Muscle layer of duodenum (tissue), 2 donors: ENCODE measurements around the gene UNCX.

Experiments
- H3K27ac ChIP-seq: one replicate; pipeline ENCODE4 v1.7.0; 2013; ENCODE audit warnings: mild to moderate bottlenecking, low read length
- H3K27me3 ChIP-seq: one replicate; pipeline ENCODE4 v1.7.0; 2013; ENCODE audit warnings: low read depth, mild to moderate bottlenecking, control low read depth, low read length
- H3K36me3 ChIP-seq, 2 donors: one replicate each; pipeline ENCODE4 v1.7.0; 2013; ENCODE audit warnings: low read length in 2 of 2, control low read depth in 1 of 2, mild to moderate bottlenecking in 1 of 2; ENCODE audit not compliant: insufficient read depth in 2 of 2, control insufficient read depth in 1 of 2
- H3K4me1 ChIP-seq, 2 donors: one replicate each; pipeline ENCODE4 v1.7.0; 2013; ENCODE audit warnings: low read length in 2 of 2, mild to moderate bottlenecking in 2 of 2, control low read depth in 1 of 2, moderate library complexity in 1 of 2; ENCODE audit not compliant: insufficient read depth in 2 of 2, control insufficient read depth in 1 of 2
- H3K4me3 ChIP-seq, 2 donors: one replicate each; pipeline ENCODE4 v1.7.0; 2013; ENCODE audit warnings: low read length in 2 of 2, low read depth in 1 of 2, mild to moderate bottlenecking in 1 of 2
- H3K9me3 ChIP-seq, 2 donors: one replicate each; pipeline ENCODE4 v1.7.0; 2013; ENCODE audit warnings: low read length in 2 of 2, control low read depth in 1 of 2, mild to moderate bottlenecking in 1 of 2; ENCODE audit not compliant: control insufficient read depth in 1 of 2
- donor health status: healthy.

UNCX gene

DNA sequence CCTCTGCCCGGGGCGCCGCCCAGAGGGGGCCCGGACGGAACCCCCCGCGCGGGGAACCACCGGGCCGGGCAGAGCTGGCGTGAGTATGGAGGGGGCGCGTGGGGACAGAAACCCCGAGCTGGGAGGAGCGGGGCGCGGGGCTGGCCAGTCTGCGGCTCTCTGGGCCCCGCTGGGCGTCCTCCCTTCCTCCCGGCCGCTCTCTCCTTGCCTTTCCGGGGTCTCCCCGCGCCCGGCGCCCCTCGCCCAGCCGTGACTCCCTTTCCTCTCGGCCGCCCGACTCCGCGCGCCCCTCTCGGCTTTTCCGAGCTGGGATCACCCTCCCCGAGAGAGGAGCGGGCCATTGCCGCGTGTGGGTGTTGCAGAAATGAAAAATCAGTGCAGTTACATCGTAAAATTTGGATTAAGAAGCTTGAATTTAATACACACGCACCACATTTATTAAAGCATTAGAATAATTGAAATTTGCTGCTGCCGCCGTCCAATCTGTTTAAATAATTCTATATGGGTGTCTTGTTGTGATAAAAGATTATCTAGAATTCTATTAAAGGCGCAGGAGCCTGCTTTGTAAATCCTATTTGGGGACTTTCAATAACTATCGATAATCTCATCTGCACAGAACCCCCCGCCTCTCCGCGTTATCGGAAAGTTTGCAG lies 9.1 kb downstream of the UNCX start:
- peaks cover 0 to 20% of the 10 kb centered on the region in 2 donors for H3K4me1 ChIP-seq
- no peak overlapping the region for H3K4me3 ChIP-seq
- no peak overlapping the region for H3K27ac ChIP-seq
- peaks cover 64% of the 10 kb centered on the region for H3K27me3 ChIP-seq
- H3K9me3 ChIP-seq = no peaks in the 10 kb centered on the region
- no peaks in the 10 kb centered on the region for H3K36me3 ChIP-seq

DNA sequence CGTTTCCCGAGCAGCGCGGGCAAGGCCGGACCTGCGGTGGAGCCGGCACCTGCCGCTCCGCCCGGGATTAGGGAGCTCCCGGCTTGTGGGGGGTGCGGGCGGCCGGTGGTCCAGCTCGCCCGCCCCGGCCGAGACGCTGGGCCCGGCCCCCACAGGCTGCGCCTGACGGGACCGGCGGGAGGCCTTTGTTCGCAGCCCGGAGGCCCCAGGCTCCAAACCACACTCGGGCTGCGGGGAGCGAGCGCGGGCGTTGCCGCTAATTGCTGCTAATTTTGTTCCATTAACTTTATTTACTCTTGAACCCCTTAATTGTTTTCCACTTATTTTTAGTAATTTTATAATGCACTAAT lies 9.6 kb downstream of the UNCX start:
- Histone ChIP-seq H3K27ac (no peak overlapping the region), H3K27me3 (peaks cover 65% of the 10 kb centered on the region)

DNA sequence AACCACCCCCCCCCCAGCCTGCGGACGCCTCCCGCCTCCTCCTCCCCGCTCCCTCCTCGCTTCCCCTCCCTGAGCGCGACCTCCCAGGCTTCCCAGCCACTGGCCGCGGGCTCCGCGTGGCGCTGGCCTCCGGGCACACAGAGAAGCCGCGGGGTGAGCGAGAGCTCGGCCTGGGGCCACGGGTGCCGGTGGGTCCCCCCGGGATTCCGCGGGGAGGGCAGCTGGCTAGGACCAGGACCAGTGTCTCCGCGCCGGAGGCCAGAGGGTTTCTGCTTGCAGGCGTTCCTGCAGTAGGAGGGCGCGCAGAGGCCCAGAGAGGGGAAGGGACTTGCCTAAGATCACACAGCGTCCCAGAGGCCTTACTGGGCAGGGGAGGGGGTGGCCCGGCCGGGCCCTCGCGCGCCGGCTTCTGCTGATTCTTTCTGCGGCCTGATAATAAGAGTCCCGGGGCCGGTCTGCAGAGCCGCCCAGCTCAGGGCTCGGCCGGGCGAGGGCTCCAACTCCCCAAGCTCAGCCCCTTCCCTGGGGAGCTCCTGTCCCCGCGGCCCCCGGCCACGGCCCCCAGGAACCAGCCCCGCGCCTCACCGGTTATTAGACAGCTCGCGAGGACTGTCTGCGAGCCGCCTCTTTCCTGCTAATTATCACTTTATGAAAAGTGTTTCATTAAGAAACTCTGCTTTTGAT lies 10.1 kb downstream of the UNCX start:
- H3K9me3 ChIP-seq = no peaks in the 10 kb centered on the region
- H3K36me3 ChIP-seq = no peaks in the 10 kb centered on the region
- H3K4me1 ChIP-seq = peaks cover 0 to 25% of the 10 kb centered on the region in 2 donors
- peaks cover 65% of the 10 kb centered on the region for H3K27me3 ChIP-seq
- H3K4me3 ChIP-seq = no peak overlapping the region
- H3K27ac ChIP-seq = no peak overlapping the region

More for the DNA sequence above, 9.6 kb downstream of the UNCX start:
- peaks cover 0 to 20% of the 10 kb centered on the region in 2 donors for H3K4me1 ChIP-seq
- no peak overlapping the region for H3K4me3 ChIP-seq
- H3K36me3 ChIP-seq = no peaks in the 10 kb centered on the region
- H3K9me3 ChIP-seq = no peaks in the 10 kb centered on the region

DNA sequence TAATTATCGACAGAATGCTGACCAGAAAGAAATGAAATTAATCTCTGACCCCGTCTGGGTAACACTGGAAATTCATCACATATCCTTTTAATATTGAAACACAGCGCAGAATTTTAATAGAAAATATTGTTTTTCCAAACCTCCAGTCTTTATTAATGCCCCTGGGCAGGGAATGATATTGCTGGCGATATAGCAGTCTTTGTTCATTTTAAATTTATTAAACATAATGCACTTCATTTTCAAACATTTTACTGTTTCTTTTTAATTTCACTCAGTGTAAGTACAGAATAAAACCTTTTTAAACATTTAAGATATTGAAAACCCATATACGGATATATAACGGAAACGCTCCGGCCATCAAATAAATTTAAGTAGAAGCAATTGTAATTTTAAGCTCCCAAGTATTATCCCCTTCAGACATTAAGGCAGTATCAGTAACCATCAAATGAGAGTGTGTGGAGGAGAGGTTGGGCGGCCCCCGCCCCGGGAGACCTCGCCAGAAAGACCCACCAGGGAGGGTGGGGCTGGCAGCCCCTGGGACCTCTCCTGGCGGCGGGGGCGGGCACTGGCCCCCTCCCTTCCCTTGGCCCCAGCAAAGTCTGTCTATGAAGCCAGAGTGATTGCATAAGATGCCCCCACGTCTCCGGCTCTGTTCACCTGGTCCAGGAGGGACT lies 10.8 kb downstream of the UNCX start:
- no peaks in the 10 kb centered on the region for H3K9me3 ChIP-seq
- H3K4me3 ChIP-seq = no peak overlapping the region
- no peak overlapping the region for H3K27ac ChIP-seq
- peaks cover 0 to 30% of the 10 kb centered on the region in 2 donors for H3K4me1 ChIP-seq
- H3K27me3 ChIP-seq = peaks cover 69% of the 10 kb centered on the region
- H3K36me3 ChIP-seq = no peaks in the 10 kb centered on the region

DNA sequence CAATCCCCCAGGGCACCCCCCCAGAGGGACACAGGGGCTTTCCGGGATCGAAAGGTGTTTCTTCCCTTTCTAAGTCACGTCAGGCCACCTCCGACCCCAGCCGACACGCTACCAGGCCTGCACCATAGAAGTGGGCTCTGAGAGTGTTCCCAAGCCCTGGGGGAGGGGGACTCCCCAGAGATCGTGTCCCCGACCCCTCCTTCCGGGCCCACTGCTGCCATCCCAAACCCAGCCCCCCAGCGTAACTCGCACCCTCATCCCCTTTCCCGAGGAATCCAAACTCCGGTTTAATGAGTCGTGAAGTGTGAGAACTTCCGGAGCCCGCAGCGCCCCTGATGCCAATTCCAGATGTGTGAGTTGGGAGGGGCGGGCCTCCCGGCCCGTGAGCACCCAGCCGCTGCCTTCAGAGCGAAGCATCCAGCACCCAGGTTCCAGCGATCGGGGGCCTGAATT lies 11.3 kb downstream of the UNCX start:
- Histone ChIP-seq H3K4me1 (peaks cover 0 to 31% of the 10 kb centered on the region in 2 donors), H3K9me3 (no peaks in the 10 kb centered on the region), H3K4me3 (no peak overlapping the region), H3K36me3 (no peaks in the 10 kb centered on the region), H3K27ac (no peak overlapping the region), H3K27me3 (peaks cover 74% of the 10 kb centered on the region)

DNA sequence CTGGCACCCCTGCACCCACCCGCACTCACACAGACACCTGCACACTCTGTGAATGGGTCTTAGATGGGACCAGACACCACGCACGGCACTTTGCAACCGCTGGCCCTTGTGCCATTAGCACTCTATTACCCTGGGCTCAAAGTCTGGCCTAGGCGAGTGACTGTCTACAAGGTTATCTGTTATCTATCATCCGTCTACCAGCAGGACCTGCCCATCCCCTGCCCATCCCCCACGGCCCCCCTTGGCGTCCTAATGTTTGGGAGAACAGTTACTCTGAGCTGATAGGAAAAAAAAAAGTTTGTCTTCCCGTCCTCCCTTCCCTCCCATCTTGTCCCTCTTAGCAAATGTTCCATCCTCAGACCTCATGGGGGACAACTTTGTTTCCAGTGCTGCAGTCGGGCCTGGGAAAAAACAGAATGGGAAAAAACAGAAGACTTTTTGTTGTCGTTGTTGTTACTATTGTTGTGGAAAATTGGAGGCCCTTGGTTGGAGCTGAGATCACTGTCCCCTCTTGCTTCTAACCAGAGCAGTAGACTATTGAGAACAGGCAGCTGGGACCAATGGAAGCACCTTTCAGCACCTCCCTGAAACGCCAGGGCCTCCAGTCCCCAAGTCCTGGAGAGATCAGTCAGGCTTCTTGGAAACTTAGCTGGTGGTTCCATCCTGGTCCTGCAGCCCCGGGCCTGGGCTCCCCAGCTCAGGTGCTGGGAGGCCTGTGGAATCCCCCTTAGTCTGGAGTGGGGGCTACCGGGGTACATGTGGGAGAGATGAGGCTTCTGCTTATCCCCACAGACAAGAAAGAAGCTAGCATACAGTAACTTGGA lies 12.2 kb downstream of the UNCX start:
- H3K9me3 ChIP-seq = no peaks in the 10 kb centered on the region
- no peak overlapping the region for H3K27ac ChIP-seq
- no peaks in the 10 kb centered on the region for H3K36me3 ChIP-seq
- H3K4me1 ChIP-seq = peaks cover 0 to 31% of the 10 kb centered on the region in 2 donors
- H3K4me3 ChIP-seq = no peak overlapping the region
- H3K27me3 ChIP-seq = peaks cover 76% of the 10 kb centered on the region

DNA sequence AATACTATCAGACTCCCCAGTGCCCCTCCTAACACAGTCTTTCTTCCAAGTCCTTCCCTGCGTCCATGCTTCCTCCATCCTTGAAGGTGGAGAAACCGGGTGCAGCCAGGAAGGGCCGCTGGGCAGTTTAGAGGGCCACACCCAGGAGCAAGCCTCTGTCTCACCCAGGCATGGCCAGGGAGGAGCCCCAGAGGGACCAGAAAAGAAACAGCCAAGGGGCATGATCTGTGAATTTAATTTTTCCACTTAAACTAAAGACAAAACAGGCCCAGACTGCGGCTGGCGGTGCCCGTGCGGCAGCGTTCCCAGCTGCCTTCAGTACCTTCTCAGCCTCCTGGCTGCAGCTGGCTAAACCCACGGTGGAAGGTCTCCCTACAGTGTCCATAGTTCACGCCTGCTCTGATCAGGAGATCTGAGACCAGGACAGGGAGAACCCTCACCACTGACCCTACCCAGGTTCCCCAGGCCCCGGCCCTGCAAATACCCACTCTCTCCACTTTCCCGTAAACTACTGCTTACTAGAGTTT lies 12.9 kb downstream of the UNCX start:
- Histone ChIP-seq H3K27ac (no peak overlapping the region), H3K36me3 (no peaks in the 10 kb centered on the region), H3K9me3 (no peaks in the 10 kb centered on the region), H3K27me3 (peaks cover 73% of the 10 kb centered on the region), H3K4me1 (peaks cover 0 to 31% of the 10 kb centered on the region in 2 donors), H3K4me3 (no peak overlapping the region)

DNA sequence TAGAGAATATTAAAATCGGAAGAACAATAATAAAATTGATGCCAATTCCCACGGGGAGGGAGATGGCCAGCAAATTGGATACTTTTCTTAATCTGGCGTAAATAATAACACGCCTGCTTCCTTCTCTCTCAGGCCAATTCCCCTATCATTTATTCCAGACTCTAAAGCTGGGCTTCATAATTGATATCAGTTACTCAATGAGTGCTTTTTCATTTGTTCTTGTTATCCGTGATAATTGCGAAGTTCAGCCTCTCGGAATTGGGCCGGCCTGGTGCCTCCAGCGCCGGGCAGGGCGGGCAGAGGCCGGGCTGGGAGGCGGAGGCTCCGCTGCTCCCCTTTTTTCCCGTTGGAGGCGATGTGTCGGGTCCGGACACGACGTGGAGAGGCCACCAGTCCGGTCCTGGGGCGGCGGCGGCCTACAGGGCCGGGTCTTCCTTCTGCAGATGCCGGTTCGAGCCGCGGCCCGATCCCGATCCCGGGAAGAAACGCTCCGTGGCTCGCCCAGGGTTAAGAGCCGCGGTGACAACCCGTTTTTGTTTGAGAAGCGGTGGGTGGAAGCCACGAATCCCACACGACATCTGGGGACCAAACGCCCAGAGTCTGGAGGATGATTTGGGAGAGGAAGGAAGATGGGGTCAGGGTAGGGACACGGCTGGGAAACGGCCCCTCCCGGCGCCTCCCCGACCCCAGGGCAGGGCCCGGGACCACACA lies 13.6 kb downstream of the UNCX start:
- Histone ChIP-seq H3K36me3 (no peaks in the 10 kb centered on the region), H3K27me3 (peaks cover 77% of the 10 kb centered on the region), H3K27ac (no peak overlapping the region), H3K9me3 (no peaks in the 10 kb centered on the region), H3K4me1 (peaks cover 0 to 26% of the 10 kb centered on the region in 2 donors), H3K4me3 (no peak overlapping the region)

DNA sequence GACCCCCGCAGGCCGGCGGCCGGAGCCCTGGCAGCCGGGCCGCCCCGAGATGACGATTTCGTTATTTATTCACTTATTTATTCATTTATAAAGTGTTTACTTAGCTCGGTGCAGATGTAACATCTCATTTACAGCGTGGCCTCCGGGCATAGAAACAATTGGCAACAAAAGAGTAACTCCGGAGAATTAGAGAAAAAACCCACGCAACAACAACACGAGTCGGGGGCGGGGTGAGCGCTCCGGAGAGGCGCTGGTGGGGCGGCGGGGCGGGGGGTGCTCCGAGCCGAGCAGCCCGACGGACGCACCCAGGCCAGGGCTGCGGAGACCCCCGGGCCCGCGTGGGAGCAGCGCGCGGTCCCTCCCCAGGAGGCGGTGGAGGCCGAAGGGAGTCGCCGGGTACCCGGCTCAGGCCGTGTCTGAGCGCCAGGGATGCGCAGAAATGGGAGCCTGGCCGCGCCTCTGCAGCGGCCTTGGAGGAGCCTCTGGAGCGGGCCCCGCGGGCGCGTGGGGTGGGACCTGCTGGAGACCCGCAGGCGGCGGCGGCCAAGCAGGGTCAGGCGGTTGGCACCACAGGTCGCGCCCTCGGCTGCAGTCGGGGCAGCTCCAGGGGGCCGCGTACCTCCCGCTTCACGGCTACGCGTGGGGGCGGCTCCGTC lies 14.3 kb downstream of the UNCX start:
- H3K4me1 ChIP-seq = peaks cover 0 to 24% of the 10 kb centered on the region in 2 donors
- no peak overlapping the region for H3K4me3 ChIP-seq
- H3K36me3 ChIP-seq = no peaks in the 10 kb centered on the region
- no peak overlapping the region for H3K27ac ChIP-seq
- peaks cover 78% of the 10 kb centered on the region for H3K27me3 ChIP-seq
- no peaks in the 10 kb centered on the region for H3K9me3 ChIP-seq

DNA sequence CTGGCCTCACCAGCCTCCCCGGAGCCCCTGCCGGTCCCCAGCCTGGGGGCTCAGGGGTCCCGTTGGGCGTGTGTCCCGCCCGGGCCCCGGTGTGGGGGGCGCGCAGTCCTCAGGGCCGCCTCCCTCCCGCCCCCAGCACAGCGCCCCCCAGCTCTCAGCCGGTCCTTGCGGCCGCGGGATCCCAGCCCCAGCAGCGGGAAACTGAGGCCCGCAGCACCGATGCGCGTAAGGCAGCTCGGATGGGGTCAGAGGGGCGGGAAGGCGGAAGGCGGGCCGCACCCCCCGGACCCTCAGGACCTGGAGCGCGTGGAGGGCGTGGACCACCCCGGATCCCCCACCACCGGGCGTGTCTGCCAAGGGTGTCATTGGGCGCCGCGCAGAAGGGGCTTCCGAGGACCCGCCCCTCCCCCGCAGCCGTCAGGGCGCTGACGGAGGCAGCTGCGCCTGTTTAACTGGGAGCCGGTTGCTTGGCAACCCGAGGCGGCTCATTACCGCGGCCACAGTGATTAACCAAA lies 14.9 kb downstream of the UNCX start:
- Histone ChIP-seq H3K27me3 (peaks cover 78% of the 10 kb centered on the region), H3K9me3 (no peaks in the 10 kb centered on the region), H3K4me3 (no peak overlapping the region), H3K36me3 (no peaks in the 10 kb centered on the region), H3K27ac (no peak overlapping the region), H3K4me1 (peaks cover 0 to 24% of the 10 kb centered on the region in 2 donors)
